Fibroblast of lung (primary cell): Measurements from ENCODE around the gene NEDD4L.

Experiments
- EZH2 ChIP-seq: IDR thresholded peaks from 2 replicates; pipeline ENCODE4 v1.5.1; 2012; ENCODE audit warnings: low read length, control low read depth, mild to moderate bottlenecking; ENCODE audit errors: missing control alignments
- TF ChIP-seq, protein P1 (sequence below), 2 donors: IDR thresholded peaks in 1 of 2; conservative IDR thresholded peaks in 1 of 2; 1 replicate in 1 of 2; 2 replicates in 1 of 2; pipeline ENCODE4 v1.5.1; 2011 to 2012; ENCODE audit warnings: low read length in 2 of 2, control low read depth in 1 of 2, inconsistent platforms in 1 of 2, low read depth in 1 of 2, mild to moderate bottlenecking in 1 of 2

DNA sequence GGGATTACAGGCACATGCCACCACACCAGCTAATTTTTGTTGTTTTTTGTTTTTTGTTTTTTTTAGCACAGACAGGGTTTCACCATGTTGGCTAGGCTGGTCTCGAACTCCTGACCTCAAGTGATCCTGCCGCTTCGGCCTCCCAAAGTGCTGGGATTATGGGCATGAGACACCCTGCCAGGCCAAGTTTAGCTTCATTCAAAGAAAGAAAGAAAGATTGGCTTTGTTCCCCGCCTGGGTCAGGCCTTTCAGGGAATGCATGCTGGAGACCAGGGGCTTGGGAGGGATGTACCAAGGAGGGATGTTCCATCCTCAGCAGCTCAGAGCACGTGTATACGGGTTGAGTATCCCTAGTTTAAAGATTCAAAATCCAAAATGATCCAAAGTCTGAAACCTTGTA lies 301.8 kb downstream of the NEDD4L start:
- TF ChIP-seq, protein P1, sequence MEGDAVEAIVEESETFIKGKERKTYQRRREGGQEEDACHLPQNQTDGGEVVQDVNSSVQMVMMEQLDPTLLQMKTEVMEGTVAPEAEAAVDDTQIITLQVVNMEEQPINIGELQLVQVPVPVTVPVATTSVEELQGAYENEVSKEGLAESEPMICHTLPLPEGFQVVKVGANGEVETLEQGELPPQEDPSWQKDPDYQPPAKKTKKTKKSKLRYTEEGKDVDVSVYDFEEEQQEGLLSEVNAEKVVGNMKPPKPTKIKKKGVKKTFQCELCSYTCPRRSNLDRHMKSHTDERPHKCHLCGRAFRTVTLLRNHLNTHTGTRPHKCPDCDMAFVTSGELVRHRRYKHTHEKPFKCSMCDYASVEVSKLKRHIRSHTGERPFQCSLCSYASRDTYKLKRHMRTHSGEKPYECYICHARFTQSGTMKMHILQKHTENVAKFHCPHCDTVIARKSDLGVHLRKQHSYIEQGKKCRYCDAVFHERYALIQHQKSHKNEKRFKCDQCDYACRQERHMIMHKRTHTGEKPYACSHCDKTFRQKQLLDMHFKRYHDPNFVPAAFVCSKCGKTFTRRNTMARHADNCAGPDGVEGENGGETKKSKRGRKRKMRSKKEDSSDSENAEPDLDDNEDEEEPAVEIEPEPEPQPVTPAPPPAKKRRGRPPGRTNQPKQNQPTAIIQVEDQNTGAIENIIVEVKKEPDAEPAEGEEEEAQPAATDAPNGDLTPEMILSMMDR (conservative IDR thresholded peaks at IDR 0.05 in 1 of 2, IDR thresholded peaks at IDR 0.05 in 1 of 2; ENCODE audit: low read depth in 1 of 2, low read length in 2 of 2): no peak
- TF ChIP-seq EZH2: no peak
